ENCODE measurements around the gene SSR2. TPM values are rescaled to one million over a fixed set of nuclear protein-coding genes. Genes with fewer than 3 reads are reported as not detected.
A peak's percentile ranks its signal among the peaks of the same experiment; 100 is the strongest.

The SSR2 gene
- total and polyA plus RNA-seq, 4 donors = 93.1 to 264 (median 173) TPM

DNA sequence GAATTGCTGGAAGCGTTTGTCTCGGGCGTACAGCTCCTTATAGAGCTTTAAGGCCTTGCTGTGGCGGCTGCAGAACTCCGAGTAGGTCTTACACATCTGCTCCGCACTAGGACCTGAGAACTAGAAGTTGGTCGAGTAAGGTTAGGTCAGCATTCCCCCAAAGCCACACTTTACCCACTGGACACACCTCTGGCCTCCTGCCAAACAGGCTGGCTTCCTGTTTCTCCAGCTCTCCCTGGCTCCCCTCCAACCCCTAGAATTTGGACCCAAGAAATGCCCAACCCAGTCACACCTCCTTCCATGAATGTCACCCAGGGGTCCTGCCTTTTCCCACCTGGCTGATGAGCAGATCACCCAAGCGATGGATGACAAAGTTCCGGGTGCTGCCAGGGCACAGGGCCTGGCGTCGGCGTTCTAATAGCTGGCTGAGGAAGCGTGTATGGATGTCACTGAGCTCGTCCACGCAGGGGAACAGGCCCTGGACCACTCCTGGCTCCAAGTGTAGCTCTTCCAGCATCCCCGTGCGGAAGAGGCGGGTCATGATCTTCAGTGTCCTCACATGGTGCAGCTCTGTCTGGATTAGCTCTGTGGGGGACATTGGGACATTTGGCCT, 58.0 kb downstream of the SSR2 start:
- H3K4me3 ChIP-seq (ENCODE audit: low read depth in 1 of 3, low read length in 3 of 3) = no peak overlapping the region
- no peaks in the 10 kb centered on the region for H3K27me3 ChIP-seq (ENCODE audit: control insufficient read depth in 4 of 4, insufficient read depth in 4 of 4, low read length in 3 of 4)
- H3K4me1 ChIP-seq (ENCODE audit: control insufficient read depth in 4 of 4, insufficient read depth in 4 of 4, low read length in 3 of 4) = peaks cover 2 to 8% (median 5%) of the 10 kb centered on the region in 4 donors
- 85% methylated on average over 18 of the region's 18 CpGs for WGBS
- peaks cover 5 to 24% (median 9%) of the 10 kb centered on the region in 4 donors for H3K36me3 ChIP-seq (ENCODE audit: control insufficient read depth in 4 of 4, insufficient read depth in 3 of 4, low read depth in 1 of 4, low read length in 3 of 4)
- TF ChIP-seq, protein P1, sequence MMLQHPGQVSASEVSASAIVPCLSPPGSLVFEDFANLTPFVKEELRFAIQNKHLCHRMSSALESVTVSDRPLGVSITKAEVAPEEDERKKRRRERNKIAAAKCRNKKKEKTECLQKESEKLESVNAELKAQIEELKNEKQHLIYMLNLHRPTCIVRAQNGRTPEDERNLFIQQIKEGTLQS (IDR thresholded peaks at IDR 0.05) = no peak
- TF ChIP-seq, protein P2, sequence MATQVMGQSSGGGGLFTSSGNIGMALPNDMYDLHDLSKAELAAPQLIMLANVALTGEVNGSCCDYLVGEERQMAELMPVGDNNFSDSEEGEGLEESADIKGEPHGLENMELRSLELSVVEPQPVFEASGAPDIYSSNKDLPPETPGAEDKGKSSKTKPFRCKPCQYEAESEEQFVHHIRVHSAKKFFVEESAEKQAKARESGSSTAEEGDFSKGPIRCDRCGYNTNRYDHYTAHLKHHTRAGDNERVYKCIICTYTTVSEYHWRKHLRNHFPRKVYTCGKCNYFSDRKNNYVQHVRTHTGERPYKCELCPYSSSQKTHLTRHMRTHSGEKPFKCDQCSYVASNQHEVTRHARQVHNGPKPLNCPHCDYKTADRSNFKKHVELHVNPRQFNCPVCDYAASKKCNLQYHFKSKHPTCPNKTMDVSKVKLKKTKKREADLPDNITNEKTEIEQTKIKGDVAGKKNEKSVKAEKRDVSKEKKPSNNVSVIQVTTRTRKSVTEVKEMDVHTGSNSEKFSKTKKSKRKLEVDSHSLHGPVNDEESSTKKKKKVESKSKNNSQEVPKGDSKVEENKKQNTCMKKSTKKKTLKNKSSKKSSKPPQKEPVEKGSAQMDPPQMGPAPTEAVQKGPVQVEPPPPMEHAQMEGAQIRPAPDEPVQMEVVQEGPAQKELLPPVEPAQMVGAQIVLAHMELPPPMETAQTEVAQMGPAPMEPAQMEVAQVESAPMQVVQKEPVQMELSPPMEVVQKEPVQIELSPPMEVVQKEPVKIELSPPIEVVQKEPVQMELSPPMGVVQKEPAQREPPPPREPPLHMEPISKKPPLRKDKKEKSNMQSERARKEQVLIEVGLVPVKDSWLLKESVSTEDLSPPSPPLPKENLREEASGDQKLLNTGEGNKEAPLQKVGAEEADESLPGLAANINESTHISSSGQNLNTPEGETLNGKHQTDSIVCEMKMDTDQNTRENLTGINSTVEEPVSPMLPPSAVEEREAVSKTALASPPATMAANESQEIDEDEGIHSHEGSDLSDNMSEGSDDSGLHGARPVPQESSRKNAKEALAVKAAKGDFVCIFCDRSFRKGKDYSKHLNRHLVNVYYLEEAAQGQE (IDR thresholded peaks at IDR 0.05) = no peak
- H3K27ac ChIP-seq (ENCODE audit: low read depth in 1 of 2, low read length in 2 of 2) = no peak overlapping the region
- H3K9me3 ChIP-seq (ENCODE audit: control insufficient read depth in 4 of 4, low read length in 3 of 4) = no peaks in the 10 kb centered on the region
- DNase-seq (ENCODE audit: low spot score) = no peak
- no peak overlapping the region for H3K9ac ChIP-seq (ENCODE audit: low read depth in 1 of 2, low read length in 2 of 2)

DNA sequence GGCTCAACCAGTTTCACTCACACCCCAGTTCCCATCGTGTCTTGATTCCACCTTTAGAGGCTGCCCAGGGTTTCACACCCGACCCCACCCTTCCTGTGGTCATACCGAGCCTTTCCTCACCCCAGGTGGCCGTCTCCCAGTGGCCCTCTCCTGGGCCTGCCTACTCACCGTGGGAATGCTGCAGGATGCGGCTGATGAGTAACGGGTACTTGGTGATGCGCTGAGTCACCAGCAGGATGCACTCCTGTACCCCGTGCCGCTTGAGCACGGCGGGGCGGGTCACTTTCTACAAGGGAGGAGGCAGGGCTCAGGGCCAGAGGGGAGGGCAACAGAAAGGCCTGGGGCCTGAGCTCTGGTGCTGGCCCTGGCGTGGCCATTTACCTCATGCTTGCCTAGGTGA, 58.8 kb downstream of the SSR2 start:
- peaks cover 0 to under 1% (median 0%) of the 10 kb centered on the region in 4 donors for H3K4me1 ChIP-seq (ENCODE audit: control insufficient read depth in 4 of 4, insufficient read depth in 4 of 4, low read length in 3 of 4)
- TF ChIP-seq GABPA (IDR thresholded peaks at IDR 0.05 in 1 of 2, conservative IDR thresholded peaks at IDR 0.05 in 1 of 2) = no peak
- TF ChIP-seq RAD21 (IDR thresholded peaks at IDR 0.05) = peak in 1 of 2 donors; percentile 19
- H3K27ac ChIP-seq (ENCODE audit: low read depth in 1 of 2, low read length in 2 of 2) = no peak overlapping the region
- H3K4me3 ChIP-seq (ENCODE audit: low read depth in 1 of 3, low read length in 3 of 3) = no peak overlapping the region
- peaks cover 5 to 31% (median 13%) of the 10 kb centered on the region in 4 donors for H3K36me3 ChIP-seq (ENCODE audit: control insufficient read depth in 4 of 4, insufficient read depth in 3 of 4, low read depth in 1 of 4, low read length in 3 of 4)
- WGBS = 64% methylated on average over 14 of the region's 14 CpGs
- H3K9ac ChIP-seq (ENCODE audit: low read depth in 1 of 2, low read length in 2 of 2) = no peak overlapping the region
- no peak for DNase-seq (ENCODE audit: low spot score)
- no peaks in the 10 kb centered on the region for H3K27me3 ChIP-seq (ENCODE audit: control insufficient read depth in 4 of 4, insufficient read depth in 4 of 4, low read length in 3 of 4)
- no peaks in the 10 kb centered on the region for H3K9me3 ChIP-seq (ENCODE audit: control insufficient read depth in 4 of 4, low read length in 3 of 4)

DNA sequence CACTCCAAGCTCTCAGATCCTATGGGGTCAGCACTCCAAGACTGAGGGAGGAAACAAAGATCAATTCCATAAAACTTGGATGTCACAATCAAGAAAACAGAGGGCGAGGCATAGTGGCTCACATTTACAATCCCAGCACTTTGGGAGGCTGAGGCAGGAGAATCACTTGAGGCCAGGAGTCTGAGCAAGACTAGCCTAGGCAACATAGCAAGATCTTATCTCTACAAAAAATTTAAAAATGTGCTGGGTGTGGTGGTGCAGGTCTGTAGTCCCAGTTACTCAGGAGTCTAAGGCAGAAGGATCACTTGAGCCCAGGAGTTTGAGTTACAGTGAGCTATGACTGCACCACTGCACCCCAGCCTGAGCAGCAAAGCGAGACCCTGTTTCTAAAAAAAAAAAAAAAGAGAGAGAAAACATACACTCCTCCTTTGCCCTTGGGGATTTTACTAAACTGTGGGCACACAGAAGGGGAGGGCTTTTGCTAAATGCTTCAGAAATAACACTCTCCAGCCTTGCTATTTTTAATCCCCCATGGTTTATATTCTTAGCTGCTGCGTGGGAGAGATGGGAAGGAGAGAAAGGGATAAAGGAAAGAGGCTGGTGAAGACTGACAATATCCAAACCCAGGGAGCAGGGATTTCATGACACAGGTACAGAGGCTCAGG, 60.5 kb downstream of the SSR2 start:
- Histone ChIP-seq H3K4me1 (ENCODE audit: control insufficient read depth in 4 of 4, insufficient read depth in 4 of 4, low read length in 3 of 4) (no peaks in the 10 kb centered on the region), H3K9me3 (ENCODE audit: control insufficient read depth in 4 of 4, low read length in 3 of 4) (no peaks in the 10 kb centered on the region), H3K27ac (ENCODE audit: low read depth in 1 of 2, low read length in 2 of 2) (no peak overlapping the region), H3K27me3 (ENCODE audit: control insufficient read depth in 4 of 4, insufficient read depth in 4 of 4, low read length in 3 of 4) (no peaks in the 10 kb centered on the region), H3K4me3 (ENCODE audit: low read depth in 1 of 3, low read length in 3 of 3) (no peak overlapping the region), H3K9ac (ENCODE audit: low read depth in 1 of 2, low read length in 2 of 2) (no peak overlapping the region), H3K36me3 (ENCODE audit: control insufficient read depth in 4 of 4, insufficient read depth in 3 of 4, low read depth in 1 of 4, low read length in 3 of 4) (peaks cover 5 to 31% (median 13%) of the 10 kb centered on the region in 4 donors)
- DNase-seq (ENCODE audit: low spot score) = no peak
- 93% methylated on average over 3 of the region's 3 CpGs for whole genome bisulfite sequencing
- TF ChIP-seq RAD21 (IDR thresholded peaks at IDR 0.05) = no peak
- no peak for TF ChIP-seq YY1 (IDR thresholded peaks at IDR 0.05)
- TF ChIP-seq, protein P1 (IDR thresholded peaks at IDR 0.05) = no peak
- TF ChIP-seq TAF1 (conservative IDR thresholded peaks at IDR 0.05) = no peak
- no peak for TF ChIP-seq JUND (IDR thresholded peaks at IDR 0.05)
- TF ChIP-seq RXRA (IDR thresholded peaks at IDR 0.05) = no peak
- no peak for TF ChIP-seq FOXA2 (IDR thresholded peaks at IDR 0.05)
- TF ChIP-seq NR2F2 (IDR thresholded peaks at IDR 0.05) = no peak
- no peak for TF ChIP-seq GABPA (IDR thresholded peaks at IDR 0.05 in 1 of 2, conservative IDR thresholded peaks at IDR 0.05 in 1 of 2)
- TF ChIP-seq, protein P2 (IDR thresholded peaks at IDR 0.05) = no peak
- TF ChIP-seq, protein P3, sequence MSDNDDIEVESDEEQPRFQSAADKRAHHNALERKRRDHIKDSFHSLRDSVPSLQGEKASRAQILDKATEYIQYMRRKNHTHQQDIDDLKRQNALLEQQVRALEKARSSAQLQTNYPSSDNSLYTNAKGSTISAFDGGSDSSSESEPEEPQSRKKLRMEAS (IDR thresholded peaks at IDR 0.05) = no peak
- TF ChIP-seq HNF4A (conservative IDR thresholded peaks at IDR 0.05) = no peak
- TF ChIP-seq HNF4G (IDR thresholded peaks at IDR 0.05) = no peak
- TF ChIP-seq, protein P4, sequence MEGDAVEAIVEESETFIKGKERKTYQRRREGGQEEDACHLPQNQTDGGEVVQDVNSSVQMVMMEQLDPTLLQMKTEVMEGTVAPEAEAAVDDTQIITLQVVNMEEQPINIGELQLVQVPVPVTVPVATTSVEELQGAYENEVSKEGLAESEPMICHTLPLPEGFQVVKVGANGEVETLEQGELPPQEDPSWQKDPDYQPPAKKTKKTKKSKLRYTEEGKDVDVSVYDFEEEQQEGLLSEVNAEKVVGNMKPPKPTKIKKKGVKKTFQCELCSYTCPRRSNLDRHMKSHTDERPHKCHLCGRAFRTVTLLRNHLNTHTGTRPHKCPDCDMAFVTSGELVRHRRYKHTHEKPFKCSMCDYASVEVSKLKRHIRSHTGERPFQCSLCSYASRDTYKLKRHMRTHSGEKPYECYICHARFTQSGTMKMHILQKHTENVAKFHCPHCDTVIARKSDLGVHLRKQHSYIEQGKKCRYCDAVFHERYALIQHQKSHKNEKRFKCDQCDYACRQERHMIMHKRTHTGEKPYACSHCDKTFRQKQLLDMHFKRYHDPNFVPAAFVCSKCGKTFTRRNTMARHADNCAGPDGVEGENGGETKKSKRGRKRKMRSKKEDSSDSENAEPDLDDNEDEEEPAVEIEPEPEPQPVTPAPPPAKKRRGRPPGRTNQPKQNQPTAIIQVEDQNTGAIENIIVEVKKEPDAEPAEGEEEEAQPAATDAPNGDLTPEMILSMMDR (IDR thresholded peaks at IDR 0.05; ENCODE audit: low read depth, low read length, missing input control) = no peak
- TF ChIP-seq SP1 (IDR thresholded peaks at IDR 0.05) = no peak
- no peak for TF ChIP-seq FOXA1 (IDR thresholded peaks at IDR 0.05)

All from liver (tissue), 9 donors.